Thoracic aorta endothelial cell (primary cell): ENCODE data around the gene MORC3. TPM values are rescaled to one million over a fixed set of nuclear protein-coding genes. Genes with fewer than 3 reads are reported as not detected.

Experiments
- small RNA-seq: library from RNA; depleted of rRNA; stranded (forward); fragments of <200 nt; gene quantifications from one replicate; pipeline ENCODE3, GENCODE V24; 2012
- total RNA-seq: library from RNA; depleted of rRNA; stranded (reverse); fragments of >200 nt; gene quantifications from 2 replicates; pipeline ENCODE4 v1.2.3, GENCODE V29; 2012

The MORC3 gene, protein sequence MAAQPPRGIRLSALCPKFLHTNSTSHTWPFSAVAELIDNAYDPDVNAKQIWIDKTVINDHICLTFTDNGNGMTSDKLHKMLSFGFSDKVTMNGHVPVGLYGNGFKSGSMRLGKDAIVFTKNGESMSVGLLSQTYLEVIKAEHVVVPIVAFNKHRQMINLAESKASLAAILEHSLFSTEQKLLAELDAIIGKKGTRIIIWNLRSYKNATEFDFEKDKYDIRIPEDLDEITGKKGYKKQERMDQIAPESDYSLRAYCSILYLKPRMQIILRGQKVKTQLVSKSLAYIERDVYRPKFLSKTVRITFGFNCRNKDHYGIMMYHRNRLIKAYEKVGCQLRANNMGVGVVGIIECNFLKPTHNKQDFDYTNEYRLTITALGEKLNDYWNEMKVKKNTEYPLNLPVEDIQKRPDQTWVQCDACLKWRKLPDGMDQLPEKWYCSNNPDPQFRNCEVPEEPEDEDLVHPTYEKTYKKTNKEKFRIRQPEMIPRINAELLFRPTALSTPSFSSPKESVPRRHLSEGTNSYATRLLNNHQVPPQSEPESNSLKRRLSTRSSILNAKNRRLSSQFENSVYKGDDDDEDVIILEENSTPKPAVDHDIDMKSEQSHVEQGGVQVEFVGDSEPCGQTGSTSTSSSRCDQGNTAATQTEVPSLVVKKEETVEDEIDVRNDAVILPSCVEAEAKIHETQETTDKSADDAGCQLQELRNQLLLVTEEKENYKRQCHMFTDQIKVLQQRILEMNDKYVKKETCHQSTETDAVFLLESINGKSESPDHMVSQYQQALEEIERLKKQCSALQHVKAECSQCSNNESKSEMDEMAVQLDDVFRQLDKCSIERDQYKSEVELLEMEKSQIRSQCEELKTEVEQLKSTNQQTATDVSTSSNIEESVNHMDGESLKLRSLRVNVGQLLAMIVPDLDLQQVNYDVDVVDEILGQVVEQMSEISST
- total RNA-seq = 39.0 and 46.5 TPM in 2 replicates

DNA sequence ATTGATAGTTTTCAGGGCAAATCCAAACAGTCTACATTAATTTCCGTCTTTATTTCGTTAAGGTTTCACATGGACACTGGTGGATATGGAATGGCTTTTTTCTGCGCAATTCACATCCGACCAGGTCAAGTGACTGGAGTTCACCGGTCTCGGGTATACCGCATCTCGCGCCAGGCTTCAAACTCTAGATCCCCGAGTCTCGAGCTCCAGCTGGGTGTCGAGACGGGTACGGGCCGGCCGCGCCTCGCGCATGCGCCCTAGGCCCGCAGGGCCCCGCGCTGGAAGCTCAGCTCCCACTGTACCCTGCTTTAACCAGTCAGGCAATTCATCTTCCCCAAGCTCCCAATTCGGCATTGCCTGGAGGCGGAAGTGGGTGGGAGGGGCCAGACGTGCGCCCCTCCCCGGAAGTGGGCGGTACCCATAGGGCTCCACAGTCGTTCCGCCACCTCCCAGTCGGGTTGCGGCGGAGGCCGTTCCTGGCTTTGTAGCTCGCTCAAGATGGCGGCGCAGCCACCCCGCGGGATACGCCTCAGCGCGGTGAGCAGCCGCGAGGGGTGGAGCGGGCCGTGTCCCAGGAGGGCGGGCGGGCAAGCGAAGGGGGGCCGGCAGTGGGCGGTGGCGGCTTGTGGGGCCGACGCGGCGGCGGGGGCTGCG lies at the start of gene MORC3:
MORC3 (plus strand) TSS at position 431 of the 654 bp plus-strand sequence; CDS start at position 499, 68 bp downstream.

DNA sequence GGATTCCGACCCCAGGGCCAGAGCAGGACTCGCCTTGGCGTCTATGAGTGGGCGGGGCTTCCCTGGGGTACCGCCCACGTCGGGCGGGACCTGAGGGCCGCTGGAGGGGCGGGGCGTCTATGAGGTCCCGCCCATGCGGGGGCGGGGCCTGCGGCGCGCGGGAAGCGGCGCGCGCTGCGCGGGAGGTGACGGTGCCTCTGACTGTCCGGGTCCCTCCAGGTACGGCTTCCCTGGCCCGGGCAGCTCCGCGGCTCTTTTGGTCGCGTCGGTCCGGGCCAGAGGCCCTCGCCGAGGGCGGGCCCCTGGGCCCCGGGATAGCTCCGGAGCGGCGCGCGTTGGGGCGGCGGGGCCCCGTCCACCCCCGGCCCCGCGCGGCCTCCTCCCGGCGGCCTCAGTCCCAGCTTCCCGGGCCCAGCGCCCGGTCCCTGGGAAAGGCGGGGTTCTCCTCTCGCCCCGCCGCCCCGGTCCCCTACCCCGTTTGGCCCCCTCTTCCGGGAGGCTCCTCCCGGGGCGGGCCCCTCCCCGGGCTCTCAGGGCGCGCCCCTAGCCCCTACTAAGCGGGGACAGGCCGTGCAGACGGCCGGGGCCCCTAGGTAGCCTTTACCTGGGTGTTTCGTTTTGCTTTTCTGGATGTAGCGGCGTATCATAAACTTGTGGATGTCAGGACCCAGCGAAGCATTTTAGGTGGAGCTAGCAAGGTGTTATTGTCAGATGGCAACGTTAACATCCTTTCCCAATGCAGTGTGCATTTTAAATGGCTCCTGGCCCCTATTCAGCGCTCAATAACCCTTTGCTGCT lies 65.4 kb downstream of the MORC3 start, which contains the start of gene CHAF1B:
CHAF1B (plus strand) TSS at position 160 of the 798 bp plus-strand sequence. CDS start 745 bp downstream, outside the sequence.

Small RNA genes lying within 50 kb of the gene (small RNA-seq; reads per million reads assigned to genes)
- gene ATP5MFP1 = not detected

Other genes starting within 250 kb of the MORC3 start
- gene CBR3, start 185.1 kb upstream of the MORC3 start, total RNA-seq = 14.5 and 19.2 TPM in 2 replicates
- gene DOP1B, start 163.4 kb upstream of the MORC3 start, total RNA-seq = 12.2 and 15.4 TPM in 2 replicates
- gene CHAF1B, start 65.2 kb downstream of the MORC3 start, total RNA-seq = 8.2 and 10.8 TPM in 2 replicates
- gene CLDN14, start 159.9 kb downstream of the MORC3 start, total RNA-seq = 0.22 TPM in 1 of 2 replicates, not detected in the other